Stomach smooth muscle (tissue), 2 donors: Measurements from ENCODE around the gene UBE2D3.
"Not testable (repeated sequence)": the region's sequence is repeated elsewhere in the genome, so short reads cannot be mapped to it uniquely, and the experiment has no call there.

Experiments used
- H3K27ac ChIP-seq: one replicate; pipeline ENCODE4 v1.7.0; 2013; ENCODE audit warnings: mild to moderate bottlenecking, low read length, inconsistent platforms
- H3K27me3 ChIP-seq, 2 donors: one replicate each; pipeline ENCODE4 v1.7.0; 2013; ENCODE audit warnings: low read length in 2 of 2; ENCODE audit not compliant: insufficient read depth in 2 of 2, control insufficient read depth in 1 of 2
- H3K36me3 ChIP-seq, 2 donors: one replicate each; pipeline ENCODE4 v1.7.0; 2013; ENCODE audit warnings: low read length in 2 of 2; ENCODE audit not compliant: control insufficient read depth in 2 of 2, insufficient read depth in 2 of 2
- H3K4me1 ChIP-seq: one replicate; pipeline ENCODE4 v1.7.0; 2013; ENCODE audit warnings: low read length; ENCODE audit not compliant: control insufficient read depth, insufficient read depth
- H3K4me3 ChIP-seq, 2 donors: one replicate each; pipeline ENCODE4 v1.7.0; 2013; ENCODE audit warnings: low read length in 2 of 2
- H3K9ac ChIP-seq, 2 donors: one replicate each; pipeline ENCODE4 v1.7.0; 2013; ENCODE audit warnings: low read length in 2 of 2, mild to moderate bottlenecking in 1 of 2
- H3K9me3 ChIP-seq, 2 donors: one replicate each; pipeline ENCODE4 v1.7.0; 2013; ENCODE audit warnings: low read length in 2 of 2; ENCODE audit not compliant: control insufficient read depth in 2 of 2
- donor health status: healthy.
- donor health status: Pancreatic carcinoma.

UBE2D3 gene

GRCh38 chr4:102826890-102827673 lies at the start of gene UBE2D3:
Gene UBE2D3 (minus strand): TSS chr4:102827551. CDS start chr4:102826508, 1,043 bp downstream.
- peaks cover 12% of the 10 kb centered on the region for H3K4me1 ChIP-seq
- peak within 1 kb of the TSS; percentile 99 for H3K27ac ChIP-seq
- peak within 1 kb of the TSS; percentile 89 to 100 for H3K4me3 ChIP-seq
- H3K36me3 ChIP-seq = peaks cover 0 to 3% of the 10 kb centered on the region in 2 donors
- peak within 1 kb of the TSS; percentile 96 to 98 for H3K9ac ChIP-seq
- H3K9me3 ChIP-seq = no peaks in the 10 kb centered on the region
- no peaks in the 10 kb centered on the region for H3K27me3 ChIP-seq

GRCh38 chr4:102871772-102872171 lies 44.4 kb upstream of the UBE2D3 start:
- no peak overlapping the region for H3K9ac ChIP-seq
- peaks cover 0 to 2% of the 10 kb centered on the region in 2 donors for H3K36me3 ChIP-seq
- no peak overlapping the region for H3K27ac ChIP-seq
- no peaks in the 10 kb centered on the region for H3K27me3 ChIP-seq
- H3K4me3 ChIP-seq = no peak overlapping the region
- no peaks in the 10 kb centered on the region for H3K9me3 ChIP-seq
- H3K4me1 ChIP-seq = peaks cover 6% of the 10 kb centered on the region

GRCh38 chr4:102869569-102870197 lies 42.3 kb upstream of the UBE2D3 start:
- peak overlapping the region; percentile 94 to 95 for H3K4me3 ChIP-seq
- H3K9ac ChIP-seq = peak overlapping the region; percentile 88 to 98
- H3K27me3 ChIP-seq = no peaks in the 10 kb centered on the region
- H3K36me3 ChIP-seq = peaks cover 0 to 2% of the 10 kb centered on the region in 2 donors
- no peaks in the 10 kb centered on the region for H3K9me3 ChIP-seq
- H3K4me1 ChIP-seq = peaks cover 6% of the 10 kb centered on the region
- H3K27ac ChIP-seq = peak overlapping the region; percentile 91

GRCh38 chr4:102868781-102869568 lies 41.6 kb upstream of the UBE2D3 start, which contains the start of gene CISD2:
Gene CISD2 (plus strand): TSS chr4:102868992. CDS start chr4:102869085, 93 bp downstream.
- H3K4me1 ChIP-seq = peaks cover 6% of the 10 kb centered on the region
- H3K9ac ChIP-seq = peak within 1 kb of the TSS; percentile 88 to 98
- peak within 1 kb of the TSS; percentile 91 for H3K27ac ChIP-seq

GRCh38 chr4:102868153-102868780 lies 40.9 kb upstream of the UBE2D3 start:
- H3K9me3 ChIP-seq = no peaks in the 10 kb centered on the region
- H3K4me3 ChIP-seq = peak overlapping the region; percentile 94 to 95
- no peaks in the 10 kb centered on the region for H3K36me3 ChIP-seq
- peak overlapping the region; percentile 88 to 95 for H3K9ac ChIP-seq
- no peaks in the 10 kb centered on the region for H3K27me3 ChIP-seq
- peaks cover 6% of the 10 kb centered on the region for H3K4me1 ChIP-seq
- peak overlapping the region; percentile 91 for H3K27ac ChIP-seq

More at GRCh38 chr4:102868781-102869568, 41.6 kb upstream of the UBE2D3 start, which contains the start of gene CISD2:
- Histone ChIP-seq H3K27me3 (no peaks in the 10 kb centered on the region), H3K9me3 (no peaks in the 10 kb centered on the region), H3K4me3 (peak within 1 kb of the TSS; percentile 94 to 95), H3K36me3 (no peaks in the 10 kb centered on the region)

GRCh38 chr4:102867278-102868152 lies 40.2 kb upstream of the UBE2D3 start:
- H3K27ac ChIP-seq = peak overlapping the region; percentile 91
- H3K4me3 ChIP-seq = peak overlapping the region; percentile 94 to 95
- peak overlapping the region; percentile 88 to 95 for H3K9ac ChIP-seq

GRCh38 chr4:102865327-102865726 lies 38.0 kb upstream of the UBE2D3 start:
- not testable (repeated sequence) for H3K9me3 ChIP-seq, H3K4me3 ChIP-seq, H3K9ac ChIP-seq, H3K27me3 ChIP-seq, H3K4me1 ChIP-seq, H3K27ac ChIP-seq, H3K36me3 ChIP-seq

More at GRCh38 chr4:102867278-102868152, 40.2 kb upstream of the UBE2D3 start:
- Histone ChIP-seq H3K9me3 (no peaks in the 10 kb centered on the region), H3K27me3 (no peaks in the 10 kb centered on the region), H3K36me3 (no peaks in the 10 kb centered on the region), H3K4me1 (peaks cover 6% of the 10 kb centered on the region)

- no peak overlapping the region for H3K4me3 ChIP-seq
- H3K9ac ChIP-seq = no peak overlapping the region
- H3K27me3 ChIP-seq = no peaks in the 10 kb centered on the region
- no peak overlapping the region for H3K27ac ChIP-seq
- peaks cover 0 to 7% of the 10 kb centered on the region in 2 donors for H3K9me3 ChIP-seq
- no peaks in the 10 kb centered on the region for H3K4me1 ChIP-seq
- no peaks in the 10 kb centered on the region for H3K36me3 ChIP-seq
Observed at GRCh38 chr4:102862747-102863146, 35.4 kb upstream of the UBE2D3 start.

- no peak overlapping the region for H3K4me3 ChIP-seq
- no peak overlapping the region for H3K9ac ChIP-seq
- no peaks in the 10 kb centered on the region for H3K36me3 ChIP-seq
- H3K27me3 ChIP-seq = no peaks in the 10 kb centered on the region
- peaks cover 0 to 7% of the 10 kb centered on the region in 2 donors for H3K9me3 ChIP-seq
- H3K4me1 ChIP-seq = no peaks in the 10 kb centered on the region
- no peak overlapping the region for H3K27ac ChIP-seq
Observed at GRCh38 chr4:102862016-102862415, 34.7 kb upstream of the UBE2D3 start.
